HepG2 (cell line): ENCODE data around the gene RFX2. TPM values are rescaled to one million over a fixed set of nuclear protein-coding genes. Genes with fewer than 3 reads are reported as not detected.

ENCODE experiments used
- ASH2L ChIP-seq: fragments of 300-600, 200-600 bp; sonication (generic); IDR thresholded peaks from 2 replicates; pipeline ENCODE4 v1.7.0; 2017; ENCODE audit warnings: low read depth, mild to moderate bottlenecking, moderate library complexity, mixed read lengths, low read length; ENCODE audit not compliant: insufficient read length
- KLF11 ChIP-seq: IDR thresholded peaks from 2 replicates; pipeline ENCODE4 v1.6.1; 2016; ENCODE audit warnings: missing compliant biosample characterization
- NFIC ChIP-seq: IDR thresholded peaks from 2 replicates; pipeline ENCODE4 v1.6.1; 2012; ENCODE audit warnings: mild to moderate bottlenecking, low read length, inconsistent platforms
- POGZ ChIP-seq: sonication (generic); formaldehyde crosslinking; IDR thresholded peaks from 2 replicates; pipeline ENCODE4 v1.4.0; 2020; ENCODE audit warnings: mild to moderate bottlenecking, missing genetic modification reagents
- SNRNP70 ChIP-seq: fragments of 200-400 bp; formaldehyde crosslinking; IDR thresholded peaks from 2 replicates; pipeline ENCODE4 v1.6.1; 2017; ENCODE audit warnings: mild to moderate bottlenecking, low read depth, low read length, moderate library complexity
- TAF15 ChIP-seq: fragments of 200-400 bp; formaldehyde crosslinking; IDR thresholded peaks from one replicate; pipeline ENCODE4 v1.6.1; 2018; ENCODE audit warnings: mild to moderate bottlenecking, low read depth, low read length; ENCODE audit not compliant: poor library complexity, severe bottlenecking
- ZNF337 ChIP-seq: sonication (generic); formaldehyde crosslinking; IDR thresholded peaks from 2 replicates; pipeline ENCODE4 v1.5.1; 2020; ENCODE audit warnings: missing genetic modification reagents, low read depth, mild to moderate bottlenecking, borderline replicate concordance
- ZNF382 ChIP-seq: sonication (generic); formaldehyde crosslinking; IDR thresholded peaks from 2 replicates; pipeline ENCODE4 v1.5.0; 2020; ENCODE audit warnings: missing genetic modification reagents, mild to moderate bottlenecking, borderline replicate concordance
- ZNF543 ChIP-seq: sonication (generic); formaldehyde crosslinking; IDR thresholded peaks from 2 replicates; pipeline ENCODE4 v1.4.0; 2020; ENCODE audit warnings: mild to moderate bottlenecking, missing genetic modification reagents
- polyA plus RNA-seq, 8 experiments: library from polyadenylated mRNA; depleted of rRNA in 3 of 8; stranded (reverse) in 7 of 8; unstranded in 1 of 8; fragments of >200 nt; fragmentation: Illumina TruSeq in 4 of 8; extraction: Trizol in 4 of 8; gene quantifications; 2 replicates each; pipeline versions ENCODE4 v1.2.1 to v1.2.3, GENCODE V29; 2011 to 2016; ENCODE audit warnings: low read depth in 4 of 8, missing spikeins in 1 of 8, mixed read lengths in 1 of 8; ENCODE audit not compliant: insufficient read depth in 1 of 8
- total RNA-seq, 5 experiments: library from RNA; depleted of rRNA; stranded (reverse); fragments of >200 nt; fragmentation: Illumina TruSeq; extraction: Trizol; gene quantifications; 2 replicates each; pipeline ENCODE4 v1.2.3, GENCODE V29; 2016; ENCODE audit warnings: low read depth in 1 of 5
- TF ChIP-seq, protein P1 (sequence below): sonication (generic); formaldehyde crosslinking; IDR thresholded peaks from 2 replicates; pipeline ENCODE4 v1.4.0; 2020; ENCODE audit warnings: mild to moderate bottlenecking, missing genetic modification reagents
- TF ChIP-seq, protein P2 (sequence below): sonication (generic); formaldehyde crosslinking; IDR thresholded peaks from 2 replicates; pipeline ENCODE4 v1.9.0; 2021; ENCODE audit warnings: missing genetic modification reagents, borderline replicate concordance
- TF ChIP-seq, protein P3 (sequence below): IDR thresholded peaks from 2 replicates; pipeline ENCODE4 v1.6.1; 2016; ENCODE audit warnings: mild to moderate bottlenecking, missing biosample characterization, missing genetic modification reagents

Gene RFX2
- total and polyA plus RNA-seq, 2 of the 13 experiments (the other 11 are each of a cell fraction or from before 2014, with no cell fraction given) = 2.8 to 3.3 TPM

DNA sequence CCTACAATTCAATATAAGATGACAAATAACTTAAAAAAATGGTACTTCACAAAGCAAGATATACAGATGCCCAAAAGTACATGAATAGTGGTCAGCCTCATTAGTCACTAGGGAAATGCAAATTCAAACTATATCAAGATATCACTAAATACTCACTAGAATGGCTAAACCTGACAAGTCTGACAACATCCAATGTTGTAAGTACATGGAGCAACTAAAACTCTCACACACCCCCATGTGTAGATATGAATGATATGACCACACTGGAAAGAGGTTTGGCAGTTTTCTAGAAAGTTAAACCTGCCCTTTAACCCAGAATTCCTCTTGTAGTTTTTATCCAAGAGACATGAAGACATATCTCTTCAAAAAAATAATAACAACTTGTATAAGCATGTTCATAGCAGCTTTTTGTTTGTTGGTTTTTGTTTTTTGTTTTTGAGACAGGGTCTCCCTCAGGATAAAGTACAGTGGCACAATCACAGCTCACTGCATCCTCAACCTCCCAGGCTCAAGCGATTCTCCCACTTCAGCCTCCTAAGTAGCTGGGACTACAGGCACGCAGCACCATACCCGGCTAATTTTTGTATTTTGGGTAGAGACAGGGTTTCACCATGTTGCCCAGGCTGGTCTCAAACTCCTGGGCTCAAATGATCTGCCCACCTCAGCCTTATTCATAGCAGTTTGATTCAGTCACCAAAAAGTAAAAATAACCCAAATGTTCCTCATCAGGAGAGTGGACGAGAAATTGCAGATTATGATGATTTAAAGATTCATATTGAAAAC, 55.1 kb downstream of the RFX2 start (continued):
- TF ChIP-seq, protein P1, sequence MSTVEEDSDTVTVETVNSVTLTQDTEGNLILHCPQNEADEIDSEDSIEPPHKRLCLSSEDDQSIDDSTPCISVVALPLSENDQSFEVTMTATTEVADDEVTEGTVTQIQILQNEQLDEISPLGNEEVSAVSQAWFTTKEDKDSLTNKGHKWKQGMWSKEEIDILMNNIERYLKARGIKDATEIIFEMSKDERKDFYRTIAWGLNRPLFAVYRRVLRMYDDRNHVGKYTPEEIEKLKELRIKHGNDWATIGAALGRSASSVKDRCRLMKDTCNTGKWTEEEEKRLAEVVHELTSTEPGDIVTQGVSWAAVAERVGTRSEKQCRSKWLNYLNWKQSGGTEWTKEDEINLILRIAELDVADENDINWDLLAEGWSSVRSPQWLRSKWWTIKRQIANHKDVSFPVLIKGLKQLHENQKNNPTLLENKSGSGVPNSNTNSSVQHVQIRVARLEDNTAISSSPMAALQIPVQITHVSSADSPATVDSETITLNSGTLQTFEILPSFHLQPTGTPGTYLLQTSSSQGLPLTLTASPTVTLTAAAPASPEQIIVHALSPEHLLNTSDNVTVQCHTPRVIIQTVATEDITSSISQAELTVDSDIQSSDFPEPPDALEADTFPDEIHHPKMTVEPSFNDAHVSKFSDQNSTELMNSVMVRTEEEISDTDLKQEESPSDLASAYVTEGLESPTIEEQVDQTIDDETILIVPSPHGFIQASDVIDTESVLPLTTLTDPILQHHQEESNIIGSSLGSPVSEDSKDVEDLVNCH (CRISPR knock-in tag) = no peak
- TF ChIP-seq, protein P2, sequence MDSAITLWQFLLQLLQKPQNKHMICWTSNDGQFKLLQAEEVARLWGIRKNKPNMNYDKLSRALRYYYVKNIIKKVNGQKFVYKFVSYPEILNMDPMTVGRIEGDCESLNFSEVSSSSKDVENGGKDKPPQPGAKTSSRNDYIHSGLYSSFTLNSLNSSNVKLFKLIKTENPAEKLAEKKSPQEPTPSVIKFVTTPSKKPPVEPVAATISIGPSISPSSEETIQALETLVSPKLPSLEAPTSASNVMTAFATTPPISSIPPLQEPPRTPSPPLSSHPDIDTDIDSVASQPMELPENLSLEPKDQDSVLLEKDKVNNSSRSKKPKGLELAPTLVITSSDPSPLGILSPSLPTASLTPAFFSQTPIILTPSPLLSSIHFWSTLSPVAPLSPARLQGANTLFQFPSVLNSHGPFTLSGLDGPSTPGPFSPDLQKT (CRISPR knock-in tag) = no peak
- no peak for TF ChIP-seq ZNF382 (CRISPR knock-in tag)
- TF ChIP-seq, protein P3, sequence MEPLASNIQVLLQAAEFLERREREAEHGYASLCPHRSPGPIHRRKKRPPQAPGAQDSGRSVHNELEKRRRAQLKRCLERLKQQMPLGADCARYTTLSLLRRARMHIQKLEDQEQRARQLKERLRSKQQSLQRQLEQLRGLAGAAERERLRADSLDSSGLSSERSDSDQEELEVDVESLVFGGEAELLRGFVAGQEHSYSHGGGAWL = no peak
- TF ChIP-seq SNRNP70 = no peak
- no peak for TF ChIP-seq ZNF543 (CRISPR knock-in tag)
- no peak for TF ChIP-seq POGZ
- no peak for TF ChIP-seq NFIC
- no peak for TF ChIP-seq KLF11
- TF ChIP-seq TAF15 = no peak
- no peak for TF ChIP-seq ZNF337 (CRISPR knock-in tag)
- no peak for TF ChIP-seq ASH2L
